Breast epithelium (tissue), 4 donors: ENCODE results near the gene AGMAT. TPM values are rescaled to one million over a fixed set of nuclear protein-coding genes. Genes with fewer than 3 reads are reported as not detected.

Experiments used
- DNase-seq, 2 donors: peaks; one replicate each; pipeline ENCODE4 v3.0.0-alpha.2; 2019; ENCODE audit warnings: low spot score in 2 of 2
- H3K27ac ChIP-seq, 2 donors: fragments of 200-600 bp; sonication (generic) in 1 of 2; one replicate each; pipeline ENCODE4 v1.5.1; 2016 to 2019; ENCODE audit warnings: mild to moderate bottlenecking in 1 of 2
- H3K27me3 ChIP-seq, 2 donors: fragments of 200-600 bp; sonication (generic) in 1 of 2; one replicate each; pipeline versions ENCODE4 v1.5.1 to v1.6.0; 2017 to 2019; ENCODE audit warnings: control low read depth in 1 of 2, mild to moderate bottlenecking in 1 of 2
- H3K36me3 ChIP-seq: fragments of 200-600 bp; one replicate; pipeline ENCODE4 v1.5.1; 2019
- H3K4me1 ChIP-seq, 2 donors: fragments of 200-600 bp; sonication (generic); one replicate each; pipeline ENCODE4 v1.5.1; 2016 to 2019; ENCODE audit warnings: control low read depth in 1 of 2
- H3K4me3 ChIP-seq, 3 donors: fragments of 200-600 bp; sonication (generic); 1 replicate in 2 of 3; 2 replicates in 1 of 3; pipeline ENCODE4 v1.5.1; 2016 to 2019; ENCODE audit warnings: mild to moderate bottlenecking in 3 of 3, moderate library complexity in 2 of 3
- H3K9me3 ChIP-seq, 2 donors: fragments of 200-600 bp; sonication (generic) in 1 of 2; one replicate each; pipeline ENCODE4 v1.5.1; 2016 to 2019; ENCODE audit warnings: control low read depth in 1 of 2
- CTCF ChIP-seq, 3 donors: fragments of 450-650 bp; IDR thresholded peaks; one replicate each; pipeline ENCODE4 v1.5.1; 2016 to 2017; ENCODE audit warnings: antibody characterized with exemption in 3 of 3, mild to moderate bottlenecking in 3 of 3, moderate library complexity in 3 of 3
- POLR2A ChIP-seq: fragments of 450-650 bp; IDR thresholded peaks from one replicate; pipeline ENCODE4 v1.6.1; 2016; ENCODE audit warnings: antibody characterized with exemption, mild to moderate bottlenecking, moderate library complexity
- POLR2AphosphoS5 ChIP-seq, 3 donors: sonication (generic); formaldehyde crosslinking; IDR thresholded peaks; one replicate each; pipeline ENCODE4 v1.6.1; 2017; ENCODE audit warnings: antibody characterized with exemption in 3 of 3
- intact Hi-C: fragments of 100-400 bp; cut with DNase I; formaldehyde crosslinking; loops from one replicate; pipeline ENCODE4 v1.15.1; 2023; ENCODE audit warnings: low total_unique reads
- total RNA-seq, 3 donors: library from RNA; depleted of rRNA; stranded (reverse); fragments of >200 nt; gene quantifications; one replicate each; pipeline ENCODE4 v1.1.0, GENCODE V29; 2016

Gene AGMAT
- total RNA-seq, 3 donors from 2014 or later: 0.29 to 0.33 (median 0.32) TPM

- Histone ChIP-seq H3K27ac (peak overlapping the region; percentile 86 to 91), H3K4me3 (peak overlapping the region; percentile 62 to 76 (median 69)), H3K36me3 (no peaks in the 10 kb centered on the region), H3K27me3 (no peaks in the 10 kb centered on the region), H3K4me1 (no peaks in the 10 kb centered on the region), H3K9me3 (no peaks in the 10 kb centered on the region)
- intact Hi-C loops: no loop called here
- peak; percentile 97 to 98 for DNase-seq
- TF ChIP-seq CTCF (IDR thresholded peaks at IDR 0.05) (no peak), POLR2AphosphoS5 (IDR thresholded peaks at IDR 0.05) (peak; percentile 87 to 90 (median 90)), POLR2A (peak; percentile 31)
Measured at GRCh38 chr1:15603050-15603965, 18.5 kb upstream of the AGMAT start.

GRCh38 chr1:15598436-15598835, 13.6 kb upstream of the AGMAT start:
- Histone ChIP-seq H3K9me3 (no peaks in the 10 kb centered on the region), H3K27me3 (no peaks in the 10 kb centered on the region), H3K4me3 (no peak overlapping the region), H3K27ac (no peak overlapping the region), H3K36me3 (no peaks in the 10 kb centered on the region), H3K4me1 (no peaks in the 10 kb centered on the region)
- TF ChIP-seq CTCF (IDR thresholded peaks at IDR 0.05) (no peak), POLR2AphosphoS5 (IDR thresholded peaks at IDR 0.05) (no peak)
- no peak for DNase-seq
- intact Hi-C loops: loop anchor here (10.0 kb wide), 1 partner anchor 146 kb away; the partner anchor contains the start of gene TMEM82

- no peak for DNase-seq
- H3K4me1 ChIP-seq: no peaks in the 10 kb centered on the region
- H3K27ac ChIP-seq: no peak overlapping the region
- H3K4me3 ChIP-seq: no peak overlapping the region
- H3K36me3 ChIP-seq: no peaks in the 10 kb centered on the region
- H3K9me3 ChIP-seq: no peaks in the 10 kb centered on the region
- no peaks in the 10 kb centered on the region for H3K27me3 ChIP-seq
- intact Hi-C loops: loop anchor here (10.0 kb wide), 1 partner anchor 149 kb away; the partner anchor contains the start of gene TMEM82
- TF ChIP-seq POLR2AphosphoS5 (IDR thresholded peaks at IDR 0.05) (no peak), POLR2A (no peak), CTCF (IDR thresholded peaks at IDR 0.05) (no peak)
Measured at GRCh38 chr1:15595809-15596617, 11.2 kb upstream of the AGMAT start.

GRCh38 chr1:15592285-15592684, 7.4 kb upstream of the AGMAT start:
- Histone ChIP-seq H3K4me3 (no peak overlapping the region), H3K4me1 (no peaks in the 10 kb centered on the region), H3K27ac (no peak overlapping the region), H3K27me3 (no peaks in the 10 kb centered on the region), H3K9me3 (no peaks in the 10 kb centered on the region), H3K36me3 (no peaks in the 10 kb centered on the region)
- intact Hi-C loops: loop anchor here (10.0 kb wide), 1 partner anchor 153 kb away; the partner anchor contains the start of gene TMEM82
- TF ChIP-seq POLR2A: no peak
- no peak for TF ChIP-seq POLR2AphosphoS5 (IDR thresholded peaks at IDR 0.05)
- TF ChIP-seq CTCF (IDR thresholded peaks at IDR 0.05): no peak
- no peak for DNase-seq
